Nephron progenitor cell (in vitro differentiated cells): ENCODE measurements around the gene YIPF5.

Source experiments
- DNase-seq: peaks from one replicate; pipeline ENCODE4 v3.0.0; 2021
- H3K27ac Mint-ChIP-seq: 2 replicates; pipeline ENCODE4 v1.8.0; 2021; ENCODE audit warnings: mild to moderate bottlenecking, moderate library complexity, mixed read lengths
- H3K27me3 Mint-ChIP-seq: 2 replicates; pipeline ENCODE4 v1.8.0; 2021; ENCODE audit warnings: mild to moderate bottlenecking, low read depth, mixed read lengths; ENCODE audit not compliant: poor library complexity
- H3K36me3 Mint-ChIP-seq: 2 replicates; pipeline ENCODE4 v1.8.0; 2021; ENCODE audit warnings: low read depth, mixed read lengths
- H3K4me1 Mint-ChIP-seq: 2 replicates; pipeline ENCODE4 v1.8.0; 2021; ENCODE audit warnings: mixed read lengths
- H3K4me3 Mint-ChIP-seq: 2 replicates; pipeline ENCODE4 v1.8.0; 2021; ENCODE audit warnings: mild to moderate bottlenecking, moderate library complexity, mixed read lengths
- H3K9me3 Mint-ChIP-seq: 2 replicates; pipeline ENCODE4 v1.8.0; 2021; ENCODE audit warnings: mild to moderate bottlenecking, moderate library complexity, mixed read lengths
- TF ChIP-seq, protein P1 (sequence below): fragments of 200-600 bp; sonication (generic); IDR thresholded peaks from 2 replicates; pipeline ENCODE4 v1.5.0; 2021; ENCODE audit warnings: antibody characterized with exemption

YIPF5 gene

DNA sequence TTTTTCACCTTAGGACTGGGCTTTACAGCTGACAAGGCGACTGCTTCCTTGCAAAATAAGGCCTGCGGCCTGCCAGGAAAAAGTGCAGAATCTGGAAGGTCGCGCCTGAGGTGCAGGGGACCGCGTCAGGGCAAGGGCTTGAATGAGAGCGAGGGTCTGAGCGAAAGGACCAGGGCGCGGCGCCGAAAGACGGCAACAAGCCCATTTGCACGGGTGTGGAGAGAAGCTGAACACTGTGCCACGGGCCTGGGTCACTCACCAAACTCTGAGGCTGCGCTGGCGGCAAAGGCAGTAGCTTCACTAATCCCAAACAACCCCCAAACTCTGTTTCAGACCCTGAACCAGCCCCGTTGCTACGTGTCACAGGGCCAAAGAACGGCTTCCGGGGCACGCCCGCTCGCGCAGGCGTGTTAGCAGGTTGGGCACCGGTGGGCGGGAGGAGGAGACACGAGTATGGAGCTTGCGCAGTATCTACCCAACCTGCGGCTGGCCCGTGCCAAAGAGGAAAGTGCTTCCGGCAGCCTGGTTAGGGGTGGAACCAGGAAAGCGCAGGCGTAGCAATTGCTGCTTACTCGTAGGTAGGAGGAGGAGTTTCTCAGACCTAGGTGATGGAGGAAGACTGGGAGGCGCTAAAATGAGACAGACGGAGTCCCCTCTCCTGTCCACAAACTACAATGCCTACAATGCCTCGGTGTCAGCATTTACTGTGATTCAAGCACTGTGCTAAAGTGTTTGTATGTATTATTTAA is at the start of gene YIPF5, which contains the start of gene KCTD16:
YIPF5 (minus strand) TSS at position 384 of the 749 bp plus-strand sequence. CDS start 704 bp downstream, outside the sequence.
KCTD16 (plus strand) TSS at position 598 of the 749 bp plus-strand sequence.
- TF ChIP-seq, protein P1, sequence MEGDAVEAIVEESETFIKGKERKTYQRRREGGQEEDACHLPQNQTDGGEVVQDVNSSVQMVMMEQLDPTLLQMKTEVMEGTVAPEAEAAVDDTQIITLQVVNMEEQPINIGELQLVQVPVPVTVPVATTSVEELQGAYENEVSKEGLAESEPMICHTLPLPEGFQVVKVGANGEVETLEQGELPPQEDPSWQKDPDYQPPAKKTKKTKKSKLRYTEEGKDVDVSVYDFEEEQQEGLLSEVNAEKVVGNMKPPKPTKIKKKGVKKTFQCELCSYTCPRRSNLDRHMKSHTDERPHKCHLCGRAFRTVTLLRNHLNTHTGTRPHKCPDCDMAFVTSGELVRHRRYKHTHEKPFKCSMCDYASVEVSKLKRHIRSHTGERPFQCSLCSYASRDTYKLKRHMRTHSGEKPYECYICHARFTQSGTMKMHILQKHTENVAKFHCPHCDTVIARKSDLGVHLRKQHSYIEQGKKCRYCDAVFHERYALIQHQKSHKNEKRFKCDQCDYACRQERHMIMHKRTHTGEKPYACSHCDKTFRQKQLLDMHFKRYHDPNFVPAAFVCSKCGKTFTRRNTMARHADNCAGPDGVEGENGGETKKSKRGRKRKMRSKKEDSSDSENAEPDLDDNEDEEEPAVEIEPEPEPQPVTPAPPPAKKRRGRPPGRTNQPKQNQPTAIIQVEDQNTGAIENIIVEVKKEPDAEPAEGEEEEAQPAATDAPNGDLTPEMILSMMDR: no peak
- Mint-ChIP-seq H3K36me3 (peaks cover 23% of the 10 kb centered on the region), H3K4me3 (peak within 1 kb of the TSS; percentile 94), H3K27ac (peak within 1 kb of the TSS; percentile 96), H3K9me3 (no peaks in the 10 kb centered on the region), H3K27me3 (peaks cover 3% of the 10 kb centered on the region), H3K4me1 (peaks cover 35% of the 10 kb centered on the region)
- peak; percentile 91 for DNase-seq

DNA sequence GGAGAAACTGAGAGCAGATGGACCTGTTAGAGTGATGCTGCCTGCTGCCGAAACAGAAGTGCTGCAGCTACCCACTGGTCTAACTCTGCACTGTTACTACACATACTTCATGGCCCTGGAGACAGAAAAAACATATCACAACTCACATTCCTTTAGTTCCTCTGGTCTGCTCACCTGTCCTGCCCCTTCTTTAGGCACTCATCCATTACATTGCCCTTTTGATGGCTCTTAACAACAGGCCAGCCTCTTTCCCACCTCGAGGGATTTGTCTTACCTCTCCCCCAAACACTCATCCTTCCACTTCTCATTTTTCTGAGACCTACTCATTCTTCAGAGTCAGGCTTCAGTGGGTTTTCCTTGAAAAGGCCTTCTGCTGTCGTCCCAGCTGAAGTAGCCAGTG is 49.4 kb upstream of the YIPF5 start:
- H3K36me3 Mint-ChIP-seq: no peaks in the 10 kb centered on the region
- TF ChIP-seq, protein P1: no peak
- no peaks in the 10 kb centered on the region for H3K27me3 Mint-ChIP-seq
- peaks cover 6% of the 10 kb centered on the region for H3K4me1 Mint-ChIP-seq
- no peak overlapping the region for H3K4me3 Mint-ChIP-seq
- no peaks in the 10 kb centered on the region for H3K9me3 Mint-ChIP-seq
- no peak for DNase-seq
- H3K27ac Mint-ChIP-seq: no peak overlapping the region

DNA sequence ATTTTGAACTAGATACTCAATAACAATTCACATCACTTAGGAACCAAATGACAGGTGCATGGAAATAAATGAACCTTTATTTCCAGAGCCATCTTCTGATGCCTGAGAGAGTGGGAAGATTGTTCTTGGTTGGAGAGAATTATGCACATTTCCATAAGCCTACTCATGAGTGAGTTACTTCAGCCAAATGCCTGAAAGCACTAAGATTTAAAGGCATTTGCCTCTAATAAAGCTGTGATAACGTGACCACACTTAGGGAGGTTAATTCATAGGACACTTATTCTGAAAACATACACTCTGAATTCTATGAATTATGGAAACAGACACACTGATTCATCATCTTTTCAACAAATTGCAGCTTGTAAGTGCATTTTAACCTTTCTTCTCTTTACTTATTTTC is 40.2 kb upstream of the YIPF5 start:
- no peak overlapping the region for H3K4me3 Mint-ChIP-seq
- H3K27ac Mint-ChIP-seq: no peak overlapping the region
- H3K36me3 Mint-ChIP-seq: no peaks in the 10 kb centered on the region
- TF ChIP-seq, protein P1: no peak
- H3K4me1 Mint-ChIP-seq: peaks cover 7% of the 10 kb centered on the region
- peaks cover 27% of the 10 kb centered on the region for H3K27me3 Mint-ChIP-seq
- H3K9me3 Mint-ChIP-seq: no peaks in the 10 kb centered on the region
- no peak for DNase-seq

DNA sequence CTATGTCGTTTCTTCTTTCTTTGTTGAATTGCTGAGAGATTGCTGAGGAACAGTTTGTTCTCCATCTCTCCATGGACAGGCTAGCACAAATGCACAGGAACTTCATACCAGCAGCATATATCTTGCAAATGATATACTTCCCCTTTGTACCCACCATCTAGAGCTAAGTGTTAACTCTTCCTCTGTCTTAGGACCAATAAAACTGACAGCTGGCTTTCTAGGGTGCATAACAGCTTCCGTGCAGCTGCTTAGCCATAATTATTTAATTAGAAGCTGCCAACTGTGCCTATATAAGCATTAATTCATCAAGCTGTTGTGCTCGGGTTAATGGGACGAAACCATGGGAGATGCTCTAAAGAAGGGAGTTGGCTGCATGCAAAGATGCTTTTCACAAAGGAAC is 38.9 kb upstream of the YIPF5 start:
- Mint-ChIP-seq H3K27me3 (peaks cover 39% of the 10 kb centered on the region), H3K4me3 (no peak overlapping the region), H3K36me3 (no peaks in the 10 kb centered on the region), H3K9me3 (no peaks in the 10 kb centered on the region), H3K4me1 (peaks cover 18% of the 10 kb centered on the region), H3K27ac (no peak overlapping the region)
- TF ChIP-seq, protein P1: no peak
- DNase-seq: no peak

DNA sequence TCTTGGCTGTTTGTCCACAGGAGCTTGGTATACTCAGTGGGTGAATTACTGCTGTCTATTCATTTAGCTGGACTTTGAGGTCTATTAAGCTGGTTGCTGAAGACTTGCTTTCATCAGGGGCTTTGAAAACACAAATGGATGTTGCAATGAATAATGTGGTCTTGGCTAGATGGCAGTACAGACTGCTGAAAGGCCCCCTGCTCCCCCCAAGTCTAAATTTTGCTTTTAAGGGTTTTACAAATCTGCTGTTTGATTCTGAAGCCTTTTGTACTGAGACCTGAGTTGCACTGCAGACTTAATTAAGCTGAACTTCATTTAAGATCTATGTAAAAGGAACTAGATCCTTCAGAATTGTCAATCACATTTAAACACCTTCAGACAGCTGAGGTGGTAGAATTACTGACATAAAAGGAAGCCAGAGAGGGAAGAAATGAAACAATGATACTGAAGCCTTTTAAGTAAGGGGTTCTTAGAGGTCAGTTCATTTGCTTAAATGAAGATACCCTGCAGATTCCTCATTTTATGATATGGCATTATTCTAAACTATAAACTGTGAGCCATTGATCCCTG is 37.5 kb upstream of the YIPF5 start:
- Mint-ChIP-seq H3K27ac (no peak overlapping the region), H3K27me3 (peaks cover 43% of the 10 kb centered on the region), H3K4me3 (no peak overlapping the region), H3K4me1 (peaks cover 19% of the 10 kb centered on the region), H3K9me3 (no peaks in the 10 kb centered on the region), H3K36me3 (no peaks in the 10 kb centered on the region)
- DNase-seq: no peak
- TF ChIP-seq, protein P1: no peak
